Neural cell (in vitro differentiated cells): ENCODE data around the gene NLRP11. TPM values are rescaled to one million over a fixed set of nuclear protein-coding genes. Genes with fewer than 3 reads are reported as not detected.
"Not testable (repeated sequence)": the region's sequence is repeated elsewhere in the genome, so short reads cannot be mapped to it uniquely, and the experiment has no call there.

Source experiments
- H2AFZ ChIP-seq: fragments of 200-600, 300-800 bp; sonication (generic), shearing (Covaris generic); 2 replicates; pipeline ENCODE4 v1.6.0; 2014; ENCODE audit warnings: low read depth, mild to moderate bottlenecking, antibody characterized with exemption, low read length, moderate library complexity
- H3F3A ChIP-seq: fragments of 200-600 bp; shearing (Covaris generic); 2 replicates; pipeline ENCODE4 v1.6.1; 2016; ENCODE audit warnings: mild to moderate bottlenecking, moderate library complexity, mixed read lengths, antibody characterized with exemption, low read length; ENCODE audit not compliant: insufficient read depth, poor library complexity, severe bottlenecking
- H3K27ac ChIP-seq: fragments of 200-600, 300-800 bp; sonication (generic), shearing (Covaris generic); 2 replicates; pipeline ENCODE4 v1.5.1; 2014; ENCODE audit warnings: mild to moderate bottlenecking, low read length, moderate library complexity
- H3K27me3 ChIP-seq: fragments of 300-800, 200-600 bp; sonication (generic), shearing (Covaris generic); 2 replicates; pipeline ENCODE4 v1.6.0; 2014; ENCODE audit warnings: mild to moderate bottlenecking, low read depth, low read length, moderate library complexity; ENCODE audit not compliant: insufficient read depth
- H3K36me3 ChIP-seq: fragments of 300-800, 200-600 bp; sonication (generic), shearing (Covaris generic); 2 replicates; pipeline ENCODE4 v1.5.1; 2014; ENCODE audit warnings: mild to moderate bottlenecking, antibody characterized with exemption, low read length, moderate library complexity; ENCODE audit not compliant: insufficient read depth
- H3K4me2 ChIP-seq: fragments of 300-800, 200-600 bp; sonication (generic), shearing (Covaris generic); 2 replicates; pipeline ENCODE4 v1.6.0; 2014; ENCODE audit warnings: mild to moderate bottlenecking, low read length
- H3K4me3 ChIP-seq: fragments of 300-800, 200-600 bp; sonication (generic), shearing (Covaris generic); 2 replicates; pipeline ENCODE4 v1.5.1; 2014; ENCODE audit warnings: mild to moderate bottlenecking, low read length, moderate library complexity
- H3K79me2 ChIP-seq: fragments of 200-600 bp; shearing (Covaris generic); replicated peaks from 2 replicates; pipeline ENCODE4 v1.6.0; 2014; ENCODE audit warnings: mild to moderate bottlenecking, low read length, moderate library complexity; ENCODE audit not compliant: insufficient read depth
- H3K9ac ChIP-seq: fragments of 300-800, 200-600 bp; sonication (generic), shearing (Covaris generic); 2 replicates; pipeline ENCODE4 v1.6.1; 2016; ENCODE audit warnings: mild to moderate bottlenecking, low read length, mixed read lengths
- H3K9me2 ChIP-seq: fragments of 200-600 bp; shearing (Covaris generic); 2 replicates; pipeline ENCODE4 v1.6.1; 2016; ENCODE audit warnings: mild to moderate bottlenecking, low read length, mixed read lengths; ENCODE audit not compliant: insufficient read depth
- H3K9me3 ChIP-seq: fragments of 200-600, 300-800 bp; sonication (generic), shearing (Covaris generic); 2 replicates; pipeline ENCODE4 v1.6.1; 2016; ENCODE audit warnings: mild to moderate bottlenecking, mixed run types, low read length, moderate library complexity, mixed read lengths
- H4K20me1 ChIP-seq: fragments of 200-600 bp; shearing (Covaris generic); 2 replicates; pipeline ENCODE4 v1.6.1; 2016; ENCODE audit warnings: mild to moderate bottlenecking, mixed run types; ENCODE audit not compliant: insufficient read depth
- CTCF ChIP-seq: fragments of 450-650 bp; IDR thresholded peaks from 2 replicates; pipeline ENCODE4 v1.5.1; 2014; ENCODE audit warnings: antibody characterized with exemption, mild to moderate bottlenecking, moderate library complexity; ENCODE audit not compliant: poor library complexity, severe bottlenecking
- EP300 ChIP-seq: fragments of 450-650 bp; conservative IDR thresholded peaks from 2 replicates; pipeline ENCODE4 v1.6.1; 2014; ENCODE audit warnings: antibody characterized with exemption, mild to moderate bottlenecking, moderate library complexity; ENCODE audit not compliant: poor library complexity, severe bottlenecking
- EZH2 ChIP-seq: fragments of 200-600, 300-800 bp; shearing (Covaris generic), sonication (generic); IDR thresholded peaks from 2 replicates; pipeline ENCODE4 v1.6.1; 2014; ENCODE audit warnings: antibody characterized with exemption, low read length, borderline replicate concordance, mild to moderate bottlenecking; ENCODE audit not compliant: insufficient read depth, poor library complexity, severe bottlenecking
- MXI1 ChIP-seq: fragments of 450-650 bp; conservative IDR thresholded peaks from 2 replicates; pipeline ENCODE4 v1.6.1; 2014; ENCODE audit warnings: antibody characterized with exemption, mild to moderate bottlenecking; ENCODE audit not compliant: poor library complexity, severe bottlenecking
- POLR2AphosphoS5 ChIP-seq: IDR thresholded peaks from 2 replicates; pipeline ENCODE4 v1.6.1; 2012
- RAD21 ChIP-seq: fragments of 450-650 bp; conservative IDR thresholded peaks from 2 replicates; pipeline ENCODE4 v1.6.1; 2014; ENCODE audit warnings: antibody characterized with exemption, mild to moderate bottlenecking, moderate library complexity
- REST ChIP-seq: IDR thresholded peaks from 2 replicates; pipeline ENCODE4 v1.6.1; 2012; ENCODE audit warnings: borderline replicate concordance
- SMC3 ChIP-seq: fragments of 450-650 bp; conservative IDR thresholded peaks from 2 replicates; pipeline ENCODE4 v1.6.1; 2014; ENCODE audit warnings: antibody characterized with exemption, mild to moderate bottlenecking, moderate library complexity; ENCODE audit not compliant: poor library complexity
- TAF1 ChIP-seq: IDR thresholded peaks from 2 replicates; pipeline ENCODE4 v1.6.1; 2012; ENCODE audit warnings: low read depth
- polyA plus RNA-seq: library from polyadenylated mRNA; depleted of rRNA; stranded (reverse); fragments of >200 nt; gene quantifications from 2 replicates; pipeline ENCODE4 v1.2.3, GENCODE V29; 2014

NLRP11 gene
- polyA plus RNA-seq, 1 donor from 2014 or later, result not detected

DNA sequence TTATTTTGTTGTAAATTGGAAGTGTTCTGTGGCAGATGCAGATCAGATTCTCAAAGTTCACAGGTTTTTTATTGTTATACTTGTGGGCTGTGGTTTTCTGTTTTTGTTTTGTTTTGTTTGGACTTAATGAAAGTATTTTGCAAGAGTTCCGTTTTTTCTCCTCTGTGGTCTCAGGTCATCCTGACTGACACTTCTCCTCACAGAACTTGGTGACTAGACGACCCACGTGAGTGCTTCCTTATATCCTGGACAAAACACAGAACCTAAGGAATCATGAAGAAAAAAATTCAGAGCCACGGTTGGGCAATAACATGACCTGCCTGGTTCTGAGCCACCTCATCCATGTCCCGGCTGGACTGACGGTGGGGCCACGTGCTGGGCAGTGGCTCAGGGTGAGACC lies 65.3 kb downstream of the NLRP11 start:
- Histone ChIP-seq H2AFZ (no peak overlapping the region), H3K79me2 (no peaks in the 10 kb centered on the region), H3K36me3 (no peaks in the 10 kb centered on the region), H3K4me3 (no peak overlapping the region), H4K20me1 (no peaks in the 10 kb centered on the region), H3F3A (no peaks in the 10 kb centered on the region), H3K9ac (no peak overlapping the region), H3K4me2 (no peak overlapping the region), H3K27me3 (no peaks in the 10 kb centered on the region), H3K27ac (no peak overlapping the region), H3K9me2 (no peaks in the 10 kb centered on the region), H3K9me3 (peaks cover 5% of the 10 kb centered on the region)
- no peak for TF ChIP-seq MXI1
- no peak for TF ChIP-seq CTCF
- no peak for TF ChIP-seq RAD21
- TF ChIP-seq SMC3, result no peak
- no peak for TF ChIP-seq EZH2

DNA sequence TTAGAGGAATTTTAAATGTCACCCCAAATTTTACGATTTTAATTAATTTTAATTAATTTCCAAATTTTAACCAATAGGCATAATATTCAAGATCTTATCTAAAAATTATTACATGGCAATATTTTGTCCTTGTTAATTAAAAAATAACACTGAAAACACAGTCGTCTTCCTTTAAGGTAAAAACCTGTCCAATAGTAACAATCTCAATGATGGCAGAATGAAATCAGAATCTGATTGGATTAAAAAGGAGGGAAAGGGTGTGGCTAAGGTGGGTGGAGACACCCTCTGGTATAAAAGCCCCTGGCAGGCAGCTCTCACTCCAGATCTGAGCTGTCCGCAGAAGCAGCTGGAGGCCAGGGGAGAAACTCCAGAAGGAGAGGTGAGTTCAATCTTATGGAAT lies 73.0 kb downstream of the NLRP11 start, which contains the start of gene RFPL4A:
RFPL4A (plus strand) TSS at position 301 of the 400 bp plus-strand sequence. CDS start 2,704 bp downstream, outside the sequence.
- not testable (repeated sequence) for H3K36me3 ChIP-seq, H3K79me2 ChIP-seq, H3F3A ChIP-seq, H3K4me2 ChIP-seq, H3K9me3 ChIP-seq, H3K4me3 ChIP-seq, H3K27me3 ChIP-seq, H4K20me1 ChIP-seq, H3K9me2 ChIP-seq, H3K27ac ChIP-seq, H3K9ac ChIP-seq, H2AFZ ChIP-seq

- not testable (repeated sequence) for H3K9me3 ChIP-seq, H3K27ac ChIP-seq
Observed at GRCh38 chr19:55756808-55757207, 75.0 kb downstream of the NLRP11 start.

DNA sequence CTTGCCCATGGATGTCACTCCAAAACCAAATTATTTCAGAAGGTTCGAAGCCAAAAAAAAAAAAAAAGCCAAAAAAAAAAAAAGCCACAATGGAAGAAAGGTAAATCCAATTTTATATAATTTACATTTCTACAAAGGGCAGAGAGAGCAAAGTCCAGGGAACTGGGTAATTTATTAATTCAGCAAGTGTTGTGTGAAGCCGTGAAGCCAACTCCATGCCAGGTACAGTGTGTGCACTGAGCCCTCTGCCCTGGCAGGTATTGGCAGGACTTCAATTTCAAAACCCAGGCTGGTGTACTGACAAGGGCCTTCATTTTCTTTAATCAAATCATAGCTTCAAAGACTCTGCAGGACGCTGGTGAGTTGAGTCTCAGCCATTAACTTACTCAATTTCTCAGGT lies 78.4 kb downstream of the NLRP11 start:
- no peaks in the 10 kb centered on the region for H4K20me1 ChIP-seq
- no peak overlapping the region for H3K4me3 ChIP-seq
- no peak overlapping the region for H3K9ac ChIP-seq
- no peaks in the 10 kb centered on the region for H3K79me2 ChIP-seq
- H3K4me2 ChIP-seq, result no peak overlapping the region
- H3K9me3 ChIP-seq, result no peaks in the 10 kb centered on the region
- no peaks in the 10 kb centered on the region for H3F3A ChIP-seq
- no peaks in the 10 kb centered on the region for H3K36me3 ChIP-seq
- TF ChIP-seq CTCF (no peak), EZH2 (no peak), RAD21 (no peak), TAF1 (no peak), REST (no peak), EP300 (no peak), MXI1 (no peak), SMC3 (no peak), POLR2AphosphoS5 (no peak)
- no peaks in the 10 kb centered on the region for H3K9me2 ChIP-seq
- no peak overlapping the region for H3K27ac ChIP-seq
- no peaks in the 10 kb centered on the region for H3K27me3 ChIP-seq
- H2AFZ ChIP-seq, result no peak overlapping the region

More at GRCh38 chr19:55756808-55757207, 75.0 kb downstream of the NLRP11 start:
- not testable (repeated sequence) for H3K4me3 ChIP-seq, H3K9ac ChIP-seq, H3F3A ChIP-seq, H3K79me2 ChIP-seq, H3K36me3 ChIP-seq, H2AFZ ChIP-seq, H3K9me2 ChIP-seq, H3K27me3 ChIP-seq, H3K4me2 ChIP-seq, H4K20me1 ChIP-seq
